HepG2 (cell line): ENCODE results near the gene DTNB.

Experiments used
- ATF7-NPFF ChIP-seq: sonication (generic); formaldehyde crosslinking; IDR thresholded peaks from 2 replicates; pipeline ENCODE4 v1.8.1; 2023; ENCODE audit warnings: mild to moderate bottlenecking, low read depth, missing genetic modification reagents, moderate library complexity
- CTCF ChIP-seq: sonication (generic); formaldehyde crosslinking; IDR thresholded peaks from 2 replicates; pipeline ENCODE4 v1.5.0; 2020; ENCODE audit warnings: mild to moderate bottlenecking, missing genetic modification reagents, moderate library complexity
- GLI4 ChIP-seq: sonication (generic); formaldehyde crosslinking; IDR thresholded peaks from 2 replicates; pipeline ENCODE4 v1.5.1; 2020; ENCODE audit warnings: missing genetic modification reagents, mild to moderate bottlenecking, moderate library complexity, borderline replicate concordance
- RBM39 ChIP-seq: fragments of 200-400 bp; formaldehyde crosslinking; IDR thresholded peaks from one replicate; pipeline ENCODE4 v1.6.1; 2018; ENCODE audit warnings: antibody characterized with exemption, mild to moderate bottlenecking, low read depth, low read length; ENCODE audit not compliant: poor library complexity, severe bottlenecking
- SALL1 ChIP-seq: sonication (generic); formaldehyde crosslinking; IDR thresholded peaks from 2 replicates; pipeline ENCODE4 v1.8.0; 2022; ENCODE audit warnings: mild to moderate bottlenecking, missing genetic modification reagents
- ZMYM3 ChIP-seq: sonication (generic); formaldehyde crosslinking; IDR thresholded peaks from 2 replicates; pipeline ENCODE4 v1.5.1; 2020; ENCODE audit warnings: mild to moderate bottlenecking, missing genetic modification reagents
- ZNF543 ChIP-seq: sonication (generic); formaldehyde crosslinking; IDR thresholded peaks from 2 replicates; pipeline ENCODE4 v1.4.0; 2020; ENCODE audit warnings: mild to moderate bottlenecking, missing genetic modification reagents
- TF ChIP-seq, protein P1 (sequence below): sonication (generic); formaldehyde crosslinking; IDR thresholded peaks from 2 replicates; pipeline ENCODE4 v1.5.1; 2020; ENCODE audit warnings: mild to moderate bottlenecking, missing genetic modification reagents

DNA sequence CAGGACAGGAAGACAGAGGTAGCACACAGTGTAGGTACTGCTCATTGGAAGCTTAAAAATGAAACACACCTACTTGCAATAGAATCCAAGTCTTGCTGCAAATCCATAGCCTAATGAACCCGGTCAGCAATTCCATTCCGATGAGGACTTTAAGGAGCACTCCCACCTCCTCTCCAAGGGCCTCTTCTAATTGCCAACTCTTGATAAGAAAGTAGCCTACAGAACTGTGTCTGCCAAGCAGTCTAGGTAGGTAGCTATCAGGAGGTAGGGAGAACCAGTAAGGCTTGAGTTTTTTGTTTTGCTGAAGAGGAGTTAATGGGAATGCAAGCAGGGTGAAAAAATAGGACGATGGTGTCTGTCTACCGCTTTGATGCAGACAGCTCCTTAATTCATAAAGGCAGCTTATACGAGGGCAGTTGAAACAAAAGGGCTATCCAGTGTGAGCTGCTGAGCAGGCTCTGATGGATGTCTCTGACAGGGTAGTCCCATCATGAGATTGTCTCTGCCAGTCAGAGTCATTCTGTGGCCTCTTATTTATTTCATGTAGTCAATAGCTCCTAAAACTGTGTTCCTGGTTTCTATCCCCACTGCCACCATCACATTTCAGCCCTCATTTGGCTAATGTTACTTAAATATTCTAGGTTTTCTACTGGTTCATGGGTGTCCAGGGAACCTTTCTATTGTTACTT, 176.0 kb downstream of the DTNB start:
- TF ChIP-seq, protein P1, sequence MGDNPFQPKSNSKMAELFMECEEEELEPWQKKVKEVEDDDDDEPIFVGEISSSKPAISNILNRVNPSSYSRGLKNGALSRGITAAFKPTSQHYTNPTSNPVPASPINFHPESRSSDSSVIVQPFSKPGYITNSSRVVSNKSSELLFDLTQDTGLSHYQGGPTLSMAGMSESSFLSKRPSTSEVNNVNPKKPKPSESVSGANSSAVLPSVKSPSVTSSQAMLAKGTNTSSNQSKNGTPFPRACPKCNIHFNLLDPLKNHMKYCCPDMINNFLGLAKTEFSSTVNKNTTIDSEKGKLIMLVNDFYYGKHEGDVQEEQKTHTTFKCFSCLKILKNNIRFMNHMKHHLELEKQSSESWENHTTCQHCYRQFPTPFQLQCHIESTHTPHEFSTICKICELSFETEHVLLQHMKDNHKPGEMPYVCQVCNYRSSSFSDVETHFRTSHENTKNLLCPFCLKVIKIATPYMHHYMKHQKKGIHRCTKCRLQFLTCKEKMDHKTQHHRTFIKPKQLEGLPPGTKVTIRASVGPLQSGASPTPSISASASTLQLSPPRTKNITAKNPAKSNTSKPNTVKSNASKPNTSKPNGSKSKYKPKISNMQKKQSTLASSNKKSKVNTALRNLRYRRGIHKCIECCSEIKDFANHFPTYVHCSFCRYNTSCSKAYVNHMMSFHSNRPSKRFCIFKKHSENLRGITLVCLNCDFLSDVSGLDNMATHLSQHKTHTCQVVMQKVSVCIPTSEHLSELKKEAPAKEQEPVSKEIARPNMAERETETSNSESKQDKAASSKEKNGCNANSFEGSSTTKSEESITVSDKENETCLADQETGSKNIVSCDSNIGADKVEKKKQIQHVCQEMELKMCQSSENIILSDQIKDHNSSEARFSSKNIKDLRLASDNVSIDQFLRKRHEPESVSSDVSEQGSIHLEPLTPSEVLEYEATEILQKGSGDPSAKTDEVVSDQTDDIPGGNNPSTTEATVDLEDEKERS (CRISPR knock-in tag), result no peak
- TF ChIP-seq SALL1 (CRISPR knock-in tag), result no peak
- no peak for TF ChIP-seq GLI4
- no peak for TF ChIP-seq ATF7-NPFF (CRISPR knock-in tag)
- TF ChIP-seq CTCF (CRISPR knock-in tag), result no peak
- no peak for TF ChIP-seq ZNF543 (CRISPR knock-in tag)
- TF ChIP-seq RBM39, result no peak
- TF ChIP-seq ZMYM3 (CRISPR knock-in tag), result no peak
